Stimulated activated CD4-positive, alpha-beta T cell treated with anti-CD3 and anti-CD28 coated beads, Interleukin-1b, Interleukin-23, amount 100 ng/mL, for 1 hour (primary cell): Measurements from ENCODE around the gene BPIFB4.
"Not testable (repeated sequence)": the region's sequence is repeated elsewhere in the genome, so short reads cannot be mapped to it uniquely, and the experiment has no call there.

Experiments
- DNase-seq, 2 donors: peaks; one replicate each; pipeline ENCODE4 v3.0.0-alpha.2; 2020; ENCODE audit warnings: low read depth in 2 of 2

The BPIFB4 gene

DNA sequence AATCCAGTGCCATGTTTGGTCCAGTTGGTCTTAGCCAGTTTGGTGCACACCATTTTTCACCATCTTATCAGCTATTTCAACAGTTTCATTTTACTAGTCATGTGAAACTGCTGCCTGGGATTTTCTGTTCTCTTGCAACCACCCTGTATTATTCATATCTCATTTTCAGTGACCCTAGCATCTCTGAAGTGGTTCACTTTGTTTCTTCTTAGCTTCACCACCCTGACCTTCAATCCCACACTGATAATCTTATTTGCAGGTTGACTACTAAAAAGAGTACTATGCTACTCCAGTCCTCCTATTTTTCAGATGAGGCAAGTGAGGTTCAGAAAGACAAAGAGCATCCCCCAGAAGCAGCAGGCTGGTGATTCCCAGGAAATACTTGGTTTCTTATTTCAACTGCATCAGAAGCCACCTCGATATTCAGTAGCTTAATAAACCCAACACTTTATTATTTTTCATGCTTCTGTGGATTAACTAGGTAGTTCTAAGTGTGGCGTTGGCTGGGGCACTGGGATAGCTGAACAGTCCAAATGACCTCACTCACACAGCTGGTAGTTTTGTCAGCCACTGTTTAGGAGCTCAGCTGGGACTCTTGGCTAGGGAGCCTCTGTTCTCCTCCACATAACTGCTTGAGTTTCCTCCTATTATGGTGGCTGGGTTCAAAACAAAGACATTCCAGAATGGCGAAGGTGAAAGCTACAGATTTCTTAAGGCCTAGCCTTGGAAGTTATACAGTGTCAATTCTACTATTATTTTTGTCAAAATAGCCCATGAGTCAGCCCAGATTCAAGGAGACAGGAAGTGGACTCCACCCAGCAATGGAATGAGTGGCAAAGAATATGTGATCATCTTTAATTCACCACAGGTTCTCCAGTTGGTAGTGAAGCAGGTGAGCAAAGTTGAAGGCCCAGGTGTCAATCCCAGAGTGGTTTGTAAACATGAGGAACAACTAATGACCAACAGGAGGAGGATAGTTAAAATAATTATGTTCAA is 40.6 kb downstream of the BPIFB4 start:
- no peak for DNase-seq

DNA sequence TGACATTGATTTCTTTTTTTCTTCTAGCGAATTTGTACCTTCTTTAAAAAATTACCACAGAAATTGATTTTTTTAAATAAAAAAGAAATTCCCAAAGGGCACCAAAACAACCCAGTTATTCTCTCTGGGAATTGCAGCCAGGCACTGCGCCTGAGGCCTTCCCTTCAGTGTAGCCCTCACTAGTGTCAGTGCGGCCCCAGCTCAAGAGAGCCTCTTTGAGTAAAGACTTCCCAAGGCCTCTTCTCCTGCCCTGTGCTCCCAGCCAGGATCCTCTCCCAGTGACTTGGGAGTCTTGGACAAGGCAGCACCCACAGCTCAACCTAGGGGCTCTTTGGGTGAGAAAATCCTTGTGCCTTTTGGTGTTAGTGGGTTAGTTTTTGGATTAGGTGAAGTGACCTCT is 41.5 kb downstream of the BPIFB4 start:
- no peak for DNase-seq

DNA sequence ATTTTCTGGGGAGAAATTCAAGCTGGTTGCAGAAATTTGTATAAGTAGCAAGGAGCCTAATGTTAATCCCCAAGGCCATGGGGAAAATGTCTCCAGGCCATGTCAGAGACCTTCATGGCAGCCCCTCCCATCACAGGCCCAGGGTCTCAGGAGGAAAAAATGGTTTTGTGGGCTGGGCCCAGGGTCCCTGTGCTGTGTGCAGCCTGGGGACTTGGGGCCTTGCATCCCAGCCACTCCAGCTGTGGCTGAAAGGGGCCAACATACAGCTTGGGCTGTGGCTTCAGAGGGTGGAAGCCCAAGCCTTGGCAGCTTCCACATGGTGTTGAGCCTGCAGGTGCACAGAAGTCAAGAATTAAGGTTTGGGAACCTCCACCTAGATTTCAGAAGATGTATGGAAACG is 42.9 kb downstream of the BPIFB4 start:
- not testable (repeated sequence) for DNase-seq

DNA sequence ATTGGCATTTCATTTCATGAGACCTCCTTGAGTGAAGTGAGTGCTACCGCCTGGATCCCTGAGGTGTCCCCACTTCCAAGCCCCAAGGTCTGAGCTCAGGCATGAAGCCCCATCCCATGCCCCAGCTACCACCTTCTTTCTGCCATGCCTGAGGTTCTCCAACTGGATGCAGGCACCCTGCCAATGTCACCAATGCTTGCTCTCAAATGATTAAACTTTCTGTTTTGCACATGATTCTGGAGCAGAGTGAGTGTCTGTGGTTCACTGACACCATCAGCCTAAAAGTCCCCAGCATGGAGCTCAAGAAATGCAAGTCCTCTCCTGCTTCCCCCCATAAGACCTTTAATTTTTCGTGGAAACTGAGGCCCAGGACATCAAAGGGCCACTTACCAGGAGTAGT is 44.8 kb downstream of the BPIFB4 start:
- DNase-seq = no peak

DNA sequence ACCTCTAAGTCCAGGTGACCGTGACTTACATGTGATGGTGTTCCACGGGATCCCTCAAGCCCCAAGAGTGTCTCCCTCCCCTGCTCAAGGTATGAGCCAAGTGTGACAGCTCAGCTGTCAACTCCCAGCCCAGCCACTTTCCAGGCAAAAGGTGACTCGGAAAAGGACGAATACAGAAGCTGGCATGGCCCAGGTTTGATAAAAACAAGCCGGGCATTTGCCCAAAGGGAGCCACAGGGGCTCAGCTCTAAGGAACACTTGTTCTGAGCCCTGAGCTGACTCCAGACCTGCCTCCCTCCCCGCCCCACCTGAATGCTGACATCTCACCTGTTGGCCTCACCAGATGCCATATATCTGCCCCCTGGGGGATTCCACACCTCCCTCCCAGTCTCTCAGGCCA is 45.6 kb downstream of the BPIFB4 start:
- DNase-seq = no peak

DNA sequence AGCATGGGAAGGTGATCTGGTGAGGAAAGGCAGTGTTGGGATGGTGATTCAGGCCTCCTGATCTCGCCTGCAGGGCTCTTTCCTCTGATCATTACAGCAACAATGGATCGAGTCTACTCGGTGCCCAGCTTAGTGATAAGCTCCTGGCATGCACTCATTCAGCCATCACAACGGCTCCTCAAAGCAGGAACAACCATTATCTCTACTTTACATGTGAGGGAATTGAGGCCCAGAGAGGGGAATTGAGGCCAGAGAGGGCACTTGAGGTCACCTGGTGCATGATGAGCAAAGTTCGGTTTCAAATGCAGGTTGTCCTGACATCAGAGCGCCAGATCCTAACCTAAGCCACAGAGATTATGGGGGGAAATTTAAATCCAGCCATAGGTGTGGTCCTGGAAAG is 46.5 kb downstream of the BPIFB4 start:
- no peak for DNase-seq

DNA sequence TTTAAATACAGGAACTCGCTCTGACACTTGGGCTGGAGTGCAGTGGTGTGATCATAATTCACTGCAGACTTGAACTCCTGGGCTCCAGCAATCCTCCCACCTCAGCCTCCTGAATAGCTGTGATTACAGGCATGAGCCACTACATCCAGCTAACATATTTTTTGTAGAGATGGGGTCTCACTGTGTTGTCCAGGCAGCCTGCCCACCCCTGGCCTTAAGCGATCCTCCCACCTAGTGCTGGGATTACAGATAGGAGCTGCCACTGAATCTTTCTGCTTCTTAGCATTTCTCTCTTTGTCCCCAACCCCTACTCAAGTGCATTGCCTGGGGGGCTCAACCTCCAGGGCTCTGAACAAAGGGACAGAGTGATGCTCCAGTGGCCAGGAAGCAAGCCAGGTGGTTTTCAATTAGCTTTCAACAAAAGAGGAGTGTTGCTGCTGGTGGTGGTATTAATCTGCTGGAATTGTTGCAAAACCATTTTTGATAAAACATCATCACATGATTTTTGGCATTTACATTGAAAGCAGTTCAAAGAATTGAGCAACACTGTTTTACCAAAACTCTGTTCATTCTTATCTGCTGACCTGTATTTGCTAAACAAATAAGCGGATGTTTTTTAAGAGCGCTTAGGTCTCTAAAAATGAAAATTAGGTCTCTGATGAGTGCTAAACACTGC is 48.1 kb downstream of the BPIFB4 start:
- DNase-seq = no peak

DNA sequence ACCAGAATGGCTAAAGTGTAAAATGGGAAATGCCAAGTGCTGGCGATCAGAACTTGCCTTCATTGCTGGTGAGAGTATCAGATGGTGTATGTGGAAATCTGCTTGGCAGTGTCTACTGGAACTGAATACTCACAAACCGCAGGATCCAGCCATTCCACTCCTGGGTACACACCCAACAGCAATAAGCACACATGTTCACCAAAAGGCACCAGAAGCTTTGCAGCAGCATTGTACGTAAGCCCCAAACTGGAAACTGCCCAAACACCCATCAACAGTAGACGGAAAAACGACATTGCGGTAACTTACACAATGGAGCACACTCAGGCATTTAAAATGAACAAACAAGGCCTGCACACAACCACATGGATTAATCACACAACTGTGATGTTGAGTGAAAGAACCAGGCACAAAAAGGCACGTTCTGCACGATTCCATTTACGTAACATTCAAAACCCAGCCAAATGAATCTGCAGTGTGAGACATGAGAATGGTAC is 51.2 kb downstream of the BPIFB4 start:
- DNase-seq = no peak

DNA sequence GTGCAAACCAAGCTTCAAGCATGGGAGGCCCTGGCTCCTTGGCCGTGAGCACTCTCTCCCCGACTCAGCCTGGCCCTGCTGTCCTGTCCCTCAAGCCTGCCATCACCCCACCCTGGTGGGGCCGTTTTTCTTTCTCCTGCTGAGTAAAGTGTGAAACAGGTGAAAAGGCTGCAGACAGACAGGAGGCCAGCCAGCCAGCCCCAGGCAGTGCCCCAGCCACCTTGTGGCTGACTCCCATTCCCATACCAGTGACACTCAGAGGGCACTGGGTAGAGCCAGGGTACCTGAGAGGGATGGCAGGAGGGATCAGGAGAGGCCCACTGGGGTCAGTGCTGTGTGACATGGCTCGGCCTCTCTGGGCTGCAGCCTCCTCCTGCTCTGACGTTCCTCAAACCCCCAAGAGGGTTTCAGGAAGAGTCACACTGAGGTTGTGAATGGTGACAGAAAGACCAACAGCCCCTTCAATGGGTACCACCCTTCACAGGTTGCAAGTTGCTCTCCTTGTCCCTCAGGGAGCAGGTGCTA is 52.6 kb downstream of the BPIFB4 start:
- no peak for DNase-seq

DNA sequence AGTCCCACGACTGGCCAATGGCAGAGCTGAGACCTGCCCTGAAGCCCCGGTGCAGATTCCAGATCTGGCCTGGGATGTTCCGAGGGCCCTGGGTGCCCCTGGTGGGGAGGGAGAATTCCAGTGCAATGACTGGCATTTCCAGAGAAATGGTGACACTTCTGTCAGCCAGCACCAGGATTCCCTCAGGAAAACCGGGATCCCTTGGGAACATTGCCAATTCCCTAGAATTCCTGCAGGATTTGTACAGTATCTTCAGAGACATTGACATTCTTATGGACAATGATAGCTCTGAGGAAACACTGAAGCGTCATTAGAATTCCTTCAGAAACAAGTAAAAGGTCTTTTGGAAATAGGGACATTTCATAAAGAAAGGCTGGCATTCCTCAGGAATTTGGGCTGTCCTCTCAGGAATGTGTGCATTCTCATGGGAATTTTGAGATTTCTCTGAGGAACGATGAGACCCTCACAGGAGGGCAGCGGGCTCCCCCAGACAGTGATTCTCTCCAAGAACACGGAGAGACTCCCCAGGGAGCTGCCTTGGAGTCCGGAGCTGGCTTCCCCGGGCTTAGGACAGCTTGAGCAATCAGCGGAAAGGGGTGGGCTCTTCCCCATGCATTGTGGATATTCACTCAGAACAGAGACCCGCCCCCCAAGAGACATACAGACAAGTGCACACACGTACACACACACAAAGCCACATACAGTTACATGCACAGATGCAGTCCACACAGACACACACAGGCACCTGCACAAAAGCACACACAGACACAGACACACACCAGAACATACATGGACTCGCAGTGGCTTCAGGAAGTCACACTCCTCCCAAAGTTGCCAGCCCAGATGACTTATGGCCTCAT is 53.3 kb downstream of the BPIFB4 start:
- DNase-seq = no peak

DNA sequence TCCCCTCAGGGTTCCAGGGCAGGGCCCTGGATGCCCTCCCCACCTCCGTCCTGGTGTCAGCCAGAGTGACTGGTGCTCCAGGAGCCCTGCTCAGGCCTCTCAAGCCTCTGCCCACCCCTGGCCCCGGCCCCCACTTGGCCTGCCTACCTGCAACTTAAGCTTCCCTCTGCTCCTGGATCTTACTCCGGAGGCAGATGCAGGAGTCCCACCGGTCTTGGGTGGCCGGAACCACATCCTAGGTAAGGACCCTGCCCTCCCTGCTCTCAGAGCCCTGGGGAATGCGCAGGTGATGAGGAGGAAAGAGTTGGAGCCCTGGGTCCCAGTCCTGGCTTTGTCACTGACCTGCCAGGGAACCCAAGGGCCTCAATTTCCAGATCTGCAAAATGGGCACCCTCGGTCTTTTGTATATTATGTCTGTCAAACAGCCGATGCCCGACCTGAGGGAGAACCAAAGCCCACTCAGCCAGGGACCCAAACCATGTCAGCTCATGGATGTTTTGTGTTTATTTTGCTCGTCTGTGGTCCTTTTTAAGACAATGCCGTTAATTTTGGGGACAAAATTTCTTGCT is 54.0 kb downstream of the BPIFB4 start:
- DNase-seq = no peak

DNA sequence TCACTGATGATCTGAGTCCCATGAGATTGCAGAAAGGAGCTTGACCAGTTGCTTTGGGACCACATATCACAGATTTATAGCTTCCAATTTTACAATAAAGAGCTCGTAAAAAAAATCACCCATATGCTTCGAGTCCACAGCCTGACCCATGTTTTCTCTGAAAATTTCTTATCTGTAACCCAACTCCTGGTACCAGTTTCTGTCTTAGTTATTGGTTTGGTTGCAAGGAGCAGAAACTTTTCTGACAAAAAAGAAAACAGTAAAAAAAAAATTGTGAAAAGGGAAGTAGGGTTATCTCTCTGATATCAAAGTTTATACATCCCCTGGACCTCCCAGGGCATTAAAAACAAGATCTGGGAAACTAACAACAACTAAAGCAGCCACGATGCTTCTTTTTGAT is 57.8 kb downstream of the BPIFB4 start:
- DNase-seq = no peak

DNA sequence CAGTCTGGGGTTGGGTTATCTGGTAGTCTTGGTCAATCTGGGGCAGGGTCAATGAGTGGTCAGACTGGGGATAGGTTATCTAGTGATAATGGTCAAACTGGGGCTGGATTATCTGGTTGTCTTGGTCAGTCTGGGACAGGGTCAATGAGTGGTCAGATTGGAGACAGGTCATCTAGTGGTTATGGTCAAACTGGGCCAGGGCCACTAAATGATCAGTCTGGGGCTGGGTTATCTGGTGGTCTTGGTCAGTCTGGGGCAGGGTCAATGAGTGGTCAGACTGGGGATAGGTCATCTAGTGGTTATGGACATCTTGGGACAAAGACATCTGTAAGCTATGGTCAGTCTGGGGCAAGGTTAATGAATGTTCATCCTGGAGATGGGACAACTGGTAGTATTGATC is 60.0 kb downstream of the BPIFB4 start:
- DNase-seq = no peak

DNA sequence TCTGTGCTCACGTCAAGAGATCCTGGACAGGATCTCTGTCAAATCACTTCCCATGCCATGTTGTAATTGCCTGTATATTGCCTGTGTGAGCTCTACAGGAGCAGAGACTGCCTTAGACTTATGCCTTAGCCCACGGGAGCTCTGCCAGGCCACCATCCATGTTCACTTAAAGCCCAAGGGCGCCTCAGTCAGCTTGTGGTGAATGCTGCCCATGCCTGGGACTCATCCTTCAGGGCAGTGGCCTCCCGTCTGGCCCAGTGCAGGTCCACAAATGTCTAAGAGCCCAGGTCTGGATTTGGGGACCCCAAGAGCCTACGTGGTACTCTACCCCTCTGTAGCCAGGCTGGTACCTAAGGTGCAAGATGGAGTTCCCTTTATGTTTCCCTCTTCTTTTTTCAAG is 66.1 kb downstream of the BPIFB4 start:
- no peak for DNase-seq

DNA sequence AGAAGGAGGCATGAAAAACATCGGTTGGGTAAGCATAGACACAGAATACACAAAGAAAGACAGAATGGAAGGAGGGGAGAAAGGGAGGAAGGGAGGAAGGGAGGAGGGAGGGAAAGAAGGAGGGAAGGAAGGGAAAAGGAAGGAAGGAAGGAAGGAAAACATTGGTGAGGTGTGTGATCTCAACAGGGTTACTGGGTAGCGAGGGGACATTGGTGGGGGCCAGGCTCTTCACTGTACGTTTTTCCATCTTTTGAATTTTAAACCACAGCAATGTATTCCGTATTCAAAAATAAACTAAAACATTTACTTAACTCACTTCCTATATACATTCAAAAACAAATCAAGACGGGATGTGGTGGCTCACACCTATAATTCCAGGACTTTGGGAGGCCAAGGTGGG is 67.9 kb downstream of the BPIFB4 start:
- no peak for DNase-seq

DNA sequence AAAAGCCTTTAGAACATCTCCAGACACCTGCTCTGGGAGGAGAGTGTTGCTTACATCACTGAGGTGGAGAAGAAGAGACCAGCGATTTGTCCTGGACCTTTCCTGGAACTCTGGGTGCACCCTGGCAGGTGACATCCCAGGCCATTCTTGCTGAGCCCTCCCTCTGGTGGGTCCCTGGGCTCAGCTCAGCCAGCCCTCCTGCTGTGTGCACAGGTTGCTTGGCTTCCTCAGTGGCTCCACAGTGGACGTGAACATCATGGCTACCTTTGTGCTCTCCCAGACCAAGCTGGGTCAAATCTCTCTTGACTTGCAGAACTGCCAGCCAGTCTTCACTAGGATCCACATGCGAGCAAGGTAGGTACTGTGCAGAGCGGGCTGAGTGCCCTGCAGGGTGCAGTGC is 68.6 kb downstream of the BPIFB4 start:
- no peak for DNase-seq

DNA sequence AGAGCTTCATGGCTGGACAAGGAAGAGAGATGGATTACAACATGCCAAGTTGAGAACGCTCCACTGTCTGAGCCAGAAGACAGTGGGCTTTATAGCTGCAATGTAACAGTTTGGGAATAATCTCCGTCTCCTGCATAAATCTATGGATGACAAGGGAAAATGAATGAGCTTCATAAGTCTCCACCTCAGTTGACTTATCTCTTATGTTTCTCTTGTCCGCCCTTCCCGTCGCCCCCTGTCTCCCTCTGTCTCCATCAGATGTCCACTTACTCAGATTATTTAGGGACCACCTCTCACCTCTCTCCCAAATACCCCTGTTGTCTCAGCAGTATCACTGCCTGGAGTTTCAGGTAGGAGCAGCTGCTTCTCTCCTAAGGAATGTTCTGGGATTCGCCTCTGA is 74.8 kb downstream of the BPIFB4 start:
- no peak for DNase-seq

DNA sequence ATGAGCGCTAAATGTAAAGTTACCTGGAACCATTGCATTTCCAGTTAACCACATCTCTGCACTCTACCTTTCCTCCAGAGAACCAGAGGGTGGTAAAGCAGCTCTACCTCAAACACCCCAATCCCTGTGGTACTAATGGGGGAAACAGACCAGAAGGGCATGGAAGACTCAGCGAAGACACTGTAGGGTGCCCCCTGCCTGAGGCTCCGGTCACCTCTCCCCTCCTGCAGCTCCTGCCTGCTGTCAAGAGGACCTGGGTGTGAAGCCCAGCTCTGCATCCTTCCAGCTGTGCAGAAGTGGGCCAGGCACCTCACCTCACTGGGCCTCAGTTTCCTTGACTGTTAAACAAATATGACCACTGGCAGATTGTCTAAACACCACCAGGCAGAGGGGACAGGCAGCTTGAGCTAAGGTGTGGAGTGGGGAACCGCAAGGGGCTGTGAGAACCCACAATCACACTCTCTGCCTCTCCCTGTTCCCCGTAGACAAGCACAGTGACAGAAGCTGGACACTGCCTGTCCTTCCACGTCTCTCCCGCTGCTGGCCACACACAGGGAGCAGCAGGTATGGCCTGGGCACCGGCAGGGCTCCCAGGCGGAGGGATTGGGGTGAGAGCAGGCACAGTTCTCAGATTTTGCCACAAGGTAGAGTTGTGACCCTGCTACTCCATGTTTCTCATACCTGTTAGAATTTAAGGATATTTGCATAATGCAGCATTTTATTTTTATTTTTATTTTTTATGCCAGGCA is 79.4 kb downstream of the BPIFB4 start:
- no peak for DNase-seq

DNA sequence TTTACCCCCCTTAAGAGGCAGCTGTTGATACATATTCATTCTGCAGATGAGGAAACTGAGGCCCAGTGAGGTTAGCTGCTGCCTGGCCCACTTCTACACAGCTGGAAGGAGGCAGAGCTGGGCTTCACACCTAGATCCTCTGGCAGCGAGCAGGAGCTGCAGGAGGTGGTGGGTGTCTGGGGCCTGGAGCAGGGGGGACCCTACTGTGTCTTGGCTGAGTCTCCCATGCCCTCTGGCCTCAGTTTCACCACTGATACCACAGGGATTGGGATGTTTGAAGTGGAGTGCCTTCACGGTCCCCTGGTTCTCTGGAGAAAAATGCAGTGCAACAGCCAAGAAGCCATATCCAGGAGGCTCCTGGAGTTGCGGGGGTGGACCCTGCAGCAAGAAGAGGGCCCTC is 80.3 kb downstream of the BPIFB4 start:
- DNase-seq = no peak

DNA sequence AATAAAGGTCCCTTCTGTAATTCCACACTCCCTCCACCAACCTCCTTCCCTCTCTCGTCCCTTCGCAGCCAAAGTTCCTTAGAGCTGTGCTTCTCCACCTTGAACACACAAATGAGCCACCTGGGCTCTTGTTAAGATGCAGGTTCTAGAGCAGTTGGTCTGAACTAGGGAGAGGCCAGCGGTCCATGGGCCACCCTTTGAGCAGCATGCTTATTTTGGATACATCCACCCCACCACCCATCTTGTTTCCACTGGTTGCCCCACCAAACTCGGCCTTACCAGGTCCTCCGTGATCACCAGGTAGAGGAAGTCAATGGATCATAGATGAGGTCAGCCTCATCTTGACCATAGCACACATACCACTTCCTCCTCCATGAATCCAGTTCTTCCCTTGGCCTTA is 81.2 kb downstream of the BPIFB4 start:
- DNase-seq = no peak
